ENCODE measurements around the gene PCGF6.

DNA sequence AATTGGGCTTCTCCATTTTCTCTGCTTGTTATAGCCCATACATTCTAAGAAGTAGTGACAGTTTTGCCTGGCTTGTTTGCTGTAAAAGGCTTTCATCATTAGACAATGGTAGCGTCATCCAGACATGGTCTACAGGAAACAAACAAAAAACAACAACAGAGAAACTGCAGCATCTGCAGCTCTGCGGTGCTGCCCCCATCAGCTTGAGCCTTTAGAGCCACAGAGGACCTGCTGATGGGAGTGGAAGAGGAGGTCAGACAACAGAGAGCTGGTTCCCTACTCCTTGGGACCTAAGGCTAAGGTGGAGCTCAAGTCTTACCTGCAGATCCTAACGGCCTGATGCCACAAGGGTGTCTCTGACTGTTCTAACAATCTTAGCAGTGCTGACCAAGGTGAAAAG is 70.9 kb downstream of the PCGF6 start:
- TF ChIP-seq, protein P1, sequence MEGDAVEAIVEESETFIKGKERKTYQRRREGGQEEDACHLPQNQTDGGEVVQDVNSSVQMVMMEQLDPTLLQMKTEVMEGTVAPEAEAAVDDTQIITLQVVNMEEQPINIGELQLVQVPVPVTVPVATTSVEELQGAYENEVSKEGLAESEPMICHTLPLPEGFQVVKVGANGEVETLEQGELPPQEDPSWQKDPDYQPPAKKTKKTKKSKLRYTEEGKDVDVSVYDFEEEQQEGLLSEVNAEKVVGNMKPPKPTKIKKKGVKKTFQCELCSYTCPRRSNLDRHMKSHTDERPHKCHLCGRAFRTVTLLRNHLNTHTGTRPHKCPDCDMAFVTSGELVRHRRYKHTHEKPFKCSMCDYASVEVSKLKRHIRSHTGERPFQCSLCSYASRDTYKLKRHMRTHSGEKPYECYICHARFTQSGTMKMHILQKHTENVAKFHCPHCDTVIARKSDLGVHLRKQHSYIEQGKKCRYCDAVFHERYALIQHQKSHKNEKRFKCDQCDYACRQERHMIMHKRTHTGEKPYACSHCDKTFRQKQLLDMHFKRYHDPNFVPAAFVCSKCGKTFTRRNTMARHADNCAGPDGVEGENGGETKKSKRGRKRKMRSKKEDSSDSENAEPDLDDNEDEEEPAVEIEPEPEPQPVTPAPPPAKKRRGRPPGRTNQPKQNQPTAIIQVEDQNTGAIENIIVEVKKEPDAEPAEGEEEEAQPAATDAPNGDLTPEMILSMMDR (IDR thresholded peaks at IDR 0.05; ENCODE audit: poor library complexity): no peak
- no peak for TF ChIP-seq EZH2 (IDR thresholded peaks at IDR 0.05; ENCODE audit: borderline replicate concordance)
- no peak for TF ChIP-seq EZH2phosphoT487 (IDR thresholded peaks at IDR 0.05; ENCODE audit: low read depth, severe bottlenecking, unreplicated experiment)
